Lower leg skin (tissue), 3 donors: ENCODE results near the gene XAGE3.

Experiments used
- POLR2A ChIP-seq, 2 donors: fragments of 450-650 bp; IDR thresholded peaks; one replicate each; pipeline ENCODE4 v1.6.1; 2016 to 2017; ENCODE audit warnings: antibody characterized with exemption in 2 of 2, mild to moderate bottlenecking in 1 of 2, moderate library complexity in 1 of 2
- TF ChIP-seq, protein P1 (sequence below), 3 donors: fragments of 450-650 bp; IDR thresholded peaks; one replicate each; pipeline ENCODE4 v1.5.1; 2016; ENCODE audit warnings: antibody characterized with exemption in 3 of 3, mild to moderate bottlenecking in 3 of 3, moderate library complexity in 2 of 3

DNA sequence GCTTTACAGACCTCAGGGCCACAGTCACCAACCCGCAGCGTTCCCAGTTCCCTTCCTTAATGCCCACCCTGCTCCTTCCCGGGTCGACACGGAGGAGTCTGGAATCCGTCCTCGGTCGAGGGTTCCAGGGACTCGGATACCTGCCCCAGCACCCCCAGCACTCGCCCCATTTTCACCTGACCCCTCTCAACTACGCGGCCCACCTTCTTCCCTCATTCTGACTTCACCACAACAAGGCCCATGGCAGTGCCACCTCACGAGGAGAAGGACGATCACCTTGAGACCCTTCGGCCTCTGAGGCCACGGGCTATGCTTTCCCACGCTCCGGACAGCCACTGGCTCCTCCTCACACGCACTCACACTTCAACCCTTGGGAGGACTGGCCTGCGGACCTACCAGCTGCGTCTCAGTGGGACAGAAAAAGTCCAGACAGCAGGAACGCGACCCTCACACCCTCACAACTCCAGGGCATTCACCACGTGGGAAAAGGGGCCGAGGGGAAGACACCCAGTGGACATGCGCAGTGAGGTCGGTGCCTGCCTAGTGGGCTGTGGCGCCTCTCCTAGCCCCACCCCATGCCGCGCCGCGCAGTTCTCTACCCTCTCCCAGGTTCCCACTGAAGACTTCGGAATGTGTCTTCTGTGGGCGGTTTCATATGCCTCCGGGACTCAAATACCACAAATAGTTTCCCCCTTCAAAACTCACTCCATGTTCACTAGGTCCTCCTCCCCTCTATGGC lies at the start of gene XAGE3:
- TF ChIP-seq, protein P1, sequence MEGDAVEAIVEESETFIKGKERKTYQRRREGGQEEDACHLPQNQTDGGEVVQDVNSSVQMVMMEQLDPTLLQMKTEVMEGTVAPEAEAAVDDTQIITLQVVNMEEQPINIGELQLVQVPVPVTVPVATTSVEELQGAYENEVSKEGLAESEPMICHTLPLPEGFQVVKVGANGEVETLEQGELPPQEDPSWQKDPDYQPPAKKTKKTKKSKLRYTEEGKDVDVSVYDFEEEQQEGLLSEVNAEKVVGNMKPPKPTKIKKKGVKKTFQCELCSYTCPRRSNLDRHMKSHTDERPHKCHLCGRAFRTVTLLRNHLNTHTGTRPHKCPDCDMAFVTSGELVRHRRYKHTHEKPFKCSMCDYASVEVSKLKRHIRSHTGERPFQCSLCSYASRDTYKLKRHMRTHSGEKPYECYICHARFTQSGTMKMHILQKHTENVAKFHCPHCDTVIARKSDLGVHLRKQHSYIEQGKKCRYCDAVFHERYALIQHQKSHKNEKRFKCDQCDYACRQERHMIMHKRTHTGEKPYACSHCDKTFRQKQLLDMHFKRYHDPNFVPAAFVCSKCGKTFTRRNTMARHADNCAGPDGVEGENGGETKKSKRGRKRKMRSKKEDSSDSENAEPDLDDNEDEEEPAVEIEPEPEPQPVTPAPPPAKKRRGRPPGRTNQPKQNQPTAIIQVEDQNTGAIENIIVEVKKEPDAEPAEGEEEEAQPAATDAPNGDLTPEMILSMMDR (IDR thresholded peaks at IDR 0.05) = no peak
- no peak for TF ChIP-seq POLR2A (IDR thresholded peaks at IDR 0.05)
